Neural cell (in vitro differentiated cells): ENCODE results near the gene FAM83C. TPM values are rescaled to one million over a fixed set of nuclear protein-coding genes. Genes with fewer than 3 reads are reported as not detected.

Experiments used
- H2AFZ ChIP-seq: fragments of 200-600, 300-800 bp; sonication (generic), shearing (Covaris generic); 2 replicates; pipeline ENCODE4 v1.6.0; 2014; ENCODE audit warnings: low read depth, mild to moderate bottlenecking, antibody characterized with exemption, low read length, moderate library complexity
- H3F3A ChIP-seq: fragments of 200-600 bp; shearing (Covaris generic); 2 replicates; pipeline ENCODE4 v1.6.1; 2016; ENCODE audit warnings: mild to moderate bottlenecking, moderate library complexity, mixed read lengths, antibody characterized with exemption, low read length; ENCODE audit not compliant: insufficient read depth, poor library complexity, severe bottlenecking
- H3K27ac ChIP-seq: fragments of 200-600, 300-800 bp; sonication (generic), shearing (Covaris generic); 2 replicates; pipeline ENCODE4 v1.5.1; 2014; ENCODE audit warnings: mild to moderate bottlenecking, low read length, moderate library complexity
- H3K27me3 ChIP-seq: fragments of 300-800, 200-600 bp; sonication (generic), shearing (Covaris generic); 2 replicates; pipeline ENCODE4 v1.6.0; 2014; ENCODE audit warnings: mild to moderate bottlenecking, low read depth, low read length, moderate library complexity; ENCODE audit not compliant: insufficient read depth
- H3K36me3 ChIP-seq: fragments of 300-800, 200-600 bp; sonication (generic), shearing (Covaris generic); 2 replicates; pipeline ENCODE4 v1.5.1; 2014; ENCODE audit warnings: mild to moderate bottlenecking, antibody characterized with exemption, low read length, moderate library complexity; ENCODE audit not compliant: insufficient read depth
- H3K4me2 ChIP-seq: fragments of 300-800, 200-600 bp; sonication (generic), shearing (Covaris generic); 2 replicates; pipeline ENCODE4 v1.6.0; 2014; ENCODE audit warnings: mild to moderate bottlenecking, low read length
- H3K4me3 ChIP-seq: fragments of 300-800, 200-600 bp; sonication (generic), shearing (Covaris generic); 2 replicates; pipeline ENCODE4 v1.5.1; 2014; ENCODE audit warnings: mild to moderate bottlenecking, low read length, moderate library complexity
- H3K79me2 ChIP-seq: fragments of 200-600 bp; shearing (Covaris generic); replicated peaks from 2 replicates; pipeline ENCODE4 v1.6.0; 2014; ENCODE audit warnings: mild to moderate bottlenecking, low read length, moderate library complexity; ENCODE audit not compliant: insufficient read depth
- H3K9ac ChIP-seq: fragments of 300-800, 200-600 bp; sonication (generic), shearing (Covaris generic); 2 replicates; pipeline ENCODE4 v1.6.1; 2016; ENCODE audit warnings: mild to moderate bottlenecking, low read length, mixed read lengths
- H3K9me2 ChIP-seq: fragments of 200-600 bp; shearing (Covaris generic); 2 replicates; pipeline ENCODE4 v1.6.1; 2016; ENCODE audit warnings: mild to moderate bottlenecking, low read length, mixed read lengths; ENCODE audit not compliant: insufficient read depth
- H3K9me3 ChIP-seq: fragments of 200-600, 300-800 bp; sonication (generic), shearing (Covaris generic); 2 replicates; pipeline ENCODE4 v1.6.1; 2016; ENCODE audit warnings: mild to moderate bottlenecking, mixed run types, low read length, moderate library complexity, mixed read lengths
- H4K20me1 ChIP-seq: fragments of 200-600 bp; shearing (Covaris generic); 2 replicates; pipeline ENCODE4 v1.6.1; 2016; ENCODE audit warnings: mild to moderate bottlenecking, mixed run types; ENCODE audit not compliant: insufficient read depth
- EP300 ChIP-seq: fragments of 450-650 bp; conservative IDR thresholded peaks from 2 replicates; pipeline ENCODE4 v1.6.1; 2014; ENCODE audit warnings: antibody characterized with exemption, mild to moderate bottlenecking, moderate library complexity; ENCODE audit not compliant: poor library complexity, severe bottlenecking
- EZH2 ChIP-seq: fragments of 200-600, 300-800 bp; shearing (Covaris generic), sonication (generic); IDR thresholded peaks from 2 replicates; pipeline ENCODE4 v1.6.1; 2014; ENCODE audit warnings: antibody characterized with exemption, low read length, borderline replicate concordance, mild to moderate bottlenecking; ENCODE audit not compliant: insufficient read depth, poor library complexity, severe bottlenecking
- MXI1 ChIP-seq: fragments of 450-650 bp; conservative IDR thresholded peaks from 2 replicates; pipeline ENCODE4 v1.6.1; 2014; ENCODE audit warnings: antibody characterized with exemption, mild to moderate bottlenecking; ENCODE audit not compliant: poor library complexity, severe bottlenecking
- POLR2AphosphoS5 ChIP-seq: IDR thresholded peaks from 2 replicates; pipeline ENCODE4 v1.6.1; 2012
- RAD21 ChIP-seq: fragments of 450-650 bp; conservative IDR thresholded peaks from 2 replicates; pipeline ENCODE4 v1.6.1; 2014; ENCODE audit warnings: antibody characterized with exemption, mild to moderate bottlenecking, moderate library complexity
- SMC3 ChIP-seq: fragments of 450-650 bp; conservative IDR thresholded peaks from 2 replicates; pipeline ENCODE4 v1.6.1; 2014; ENCODE audit warnings: antibody characterized with exemption, mild to moderate bottlenecking, moderate library complexity; ENCODE audit not compliant: poor library complexity
- TAF1 ChIP-seq: IDR thresholded peaks from 2 replicates; pipeline ENCODE4 v1.6.1; 2012; ENCODE audit warnings: low read depth
- polyA plus RNA-seq: library from polyadenylated mRNA; depleted of rRNA; stranded (reverse); fragments of >200 nt; gene quantifications from 2 replicates; pipeline ENCODE4 v1.2.3, GENCODE V29; 2014
- TF ChIP-seq, protein P1 (sequence below): fragments of 450-650 bp; IDR thresholded peaks from 2 replicates; pipeline ENCODE4 v1.5.1; 2014; ENCODE audit warnings: antibody characterized with exemption, mild to moderate bottlenecking, moderate library complexity; ENCODE audit not compliant: poor library complexity, severe bottlenecking
- TF ChIP-seq, protein P2 (sequence below): IDR thresholded peaks from 2 replicates; pipeline ENCODE4 v1.6.1; 2012; ENCODE audit warnings: borderline replicate concordance

FAM83C gene
- polyA plus RNA-seq, 1 donor from 2014 or later: not detected

DNA sequence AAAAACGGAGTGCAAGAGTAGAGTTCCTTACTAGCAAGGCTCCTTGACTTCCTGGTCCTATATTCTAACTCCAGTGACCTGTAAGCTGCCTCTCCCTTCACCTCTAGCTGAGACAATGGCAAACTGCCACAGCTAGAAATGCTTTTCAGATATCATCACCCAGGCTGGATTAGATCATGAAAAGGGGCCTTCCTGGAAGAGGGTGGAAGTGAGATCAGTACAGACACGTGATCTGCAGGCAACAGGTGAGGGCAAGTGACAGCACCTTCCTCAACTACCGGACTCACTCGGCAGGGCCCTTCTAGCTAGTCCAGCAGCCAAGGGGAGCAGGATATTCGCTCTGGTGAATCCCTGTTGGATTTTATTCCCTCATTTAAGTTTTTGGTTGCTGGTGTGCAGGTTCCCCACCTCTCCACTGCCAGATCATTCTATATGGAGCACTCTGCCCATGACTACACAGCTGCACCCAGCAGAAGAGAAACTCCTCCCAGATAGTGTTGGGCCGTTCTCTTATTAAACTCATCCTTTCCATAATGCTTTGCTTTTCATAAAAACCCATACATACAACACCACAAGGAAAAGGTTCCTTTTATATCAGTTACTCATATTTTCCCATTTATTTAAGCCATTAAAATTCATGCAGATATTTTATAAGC, 26.4 kb upstream of the FAM83C start:
- H3K27ac ChIP-seq: no peak overlapping the region
- H3K27me3 ChIP-seq: no peaks in the 10 kb centered on the region
- no peaks in the 10 kb centered on the region for H4K20me1 ChIP-seq
- H3K4me3 ChIP-seq: no peak overlapping the region
- H2AFZ ChIP-seq: no peak overlapping the region
- TF ChIP-seq, protein P1, sequence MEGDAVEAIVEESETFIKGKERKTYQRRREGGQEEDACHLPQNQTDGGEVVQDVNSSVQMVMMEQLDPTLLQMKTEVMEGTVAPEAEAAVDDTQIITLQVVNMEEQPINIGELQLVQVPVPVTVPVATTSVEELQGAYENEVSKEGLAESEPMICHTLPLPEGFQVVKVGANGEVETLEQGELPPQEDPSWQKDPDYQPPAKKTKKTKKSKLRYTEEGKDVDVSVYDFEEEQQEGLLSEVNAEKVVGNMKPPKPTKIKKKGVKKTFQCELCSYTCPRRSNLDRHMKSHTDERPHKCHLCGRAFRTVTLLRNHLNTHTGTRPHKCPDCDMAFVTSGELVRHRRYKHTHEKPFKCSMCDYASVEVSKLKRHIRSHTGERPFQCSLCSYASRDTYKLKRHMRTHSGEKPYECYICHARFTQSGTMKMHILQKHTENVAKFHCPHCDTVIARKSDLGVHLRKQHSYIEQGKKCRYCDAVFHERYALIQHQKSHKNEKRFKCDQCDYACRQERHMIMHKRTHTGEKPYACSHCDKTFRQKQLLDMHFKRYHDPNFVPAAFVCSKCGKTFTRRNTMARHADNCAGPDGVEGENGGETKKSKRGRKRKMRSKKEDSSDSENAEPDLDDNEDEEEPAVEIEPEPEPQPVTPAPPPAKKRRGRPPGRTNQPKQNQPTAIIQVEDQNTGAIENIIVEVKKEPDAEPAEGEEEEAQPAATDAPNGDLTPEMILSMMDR: no peak
- TF ChIP-seq TAF1 (no peak), POLR2AphosphoS5 (no peak), RAD21 (no peak), EZH2 (no peak), MXI1 (no peak), SMC3 (no peak), EP300 (no peak)
- TF ChIP-seq, protein P2, sequence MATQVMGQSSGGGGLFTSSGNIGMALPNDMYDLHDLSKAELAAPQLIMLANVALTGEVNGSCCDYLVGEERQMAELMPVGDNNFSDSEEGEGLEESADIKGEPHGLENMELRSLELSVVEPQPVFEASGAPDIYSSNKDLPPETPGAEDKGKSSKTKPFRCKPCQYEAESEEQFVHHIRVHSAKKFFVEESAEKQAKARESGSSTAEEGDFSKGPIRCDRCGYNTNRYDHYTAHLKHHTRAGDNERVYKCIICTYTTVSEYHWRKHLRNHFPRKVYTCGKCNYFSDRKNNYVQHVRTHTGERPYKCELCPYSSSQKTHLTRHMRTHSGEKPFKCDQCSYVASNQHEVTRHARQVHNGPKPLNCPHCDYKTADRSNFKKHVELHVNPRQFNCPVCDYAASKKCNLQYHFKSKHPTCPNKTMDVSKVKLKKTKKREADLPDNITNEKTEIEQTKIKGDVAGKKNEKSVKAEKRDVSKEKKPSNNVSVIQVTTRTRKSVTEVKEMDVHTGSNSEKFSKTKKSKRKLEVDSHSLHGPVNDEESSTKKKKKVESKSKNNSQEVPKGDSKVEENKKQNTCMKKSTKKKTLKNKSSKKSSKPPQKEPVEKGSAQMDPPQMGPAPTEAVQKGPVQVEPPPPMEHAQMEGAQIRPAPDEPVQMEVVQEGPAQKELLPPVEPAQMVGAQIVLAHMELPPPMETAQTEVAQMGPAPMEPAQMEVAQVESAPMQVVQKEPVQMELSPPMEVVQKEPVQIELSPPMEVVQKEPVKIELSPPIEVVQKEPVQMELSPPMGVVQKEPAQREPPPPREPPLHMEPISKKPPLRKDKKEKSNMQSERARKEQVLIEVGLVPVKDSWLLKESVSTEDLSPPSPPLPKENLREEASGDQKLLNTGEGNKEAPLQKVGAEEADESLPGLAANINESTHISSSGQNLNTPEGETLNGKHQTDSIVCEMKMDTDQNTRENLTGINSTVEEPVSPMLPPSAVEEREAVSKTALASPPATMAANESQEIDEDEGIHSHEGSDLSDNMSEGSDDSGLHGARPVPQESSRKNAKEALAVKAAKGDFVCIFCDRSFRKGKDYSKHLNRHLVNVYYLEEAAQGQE: no peak
- H3K9ac ChIP-seq: no peak overlapping the region
- no peaks in the 10 kb centered on the region for H3K79me2 ChIP-seq
- no peaks in the 10 kb centered on the region for H3K9me2 ChIP-seq
- H3K36me3 ChIP-seq: no peaks in the 10 kb centered on the region
- H3K4me2 ChIP-seq: no peak overlapping the region
- H3F3A ChIP-seq: no peaks in the 10 kb centered on the region
- H3K9me3 ChIP-seq: no peaks in the 10 kb centered on the region

DNA sequence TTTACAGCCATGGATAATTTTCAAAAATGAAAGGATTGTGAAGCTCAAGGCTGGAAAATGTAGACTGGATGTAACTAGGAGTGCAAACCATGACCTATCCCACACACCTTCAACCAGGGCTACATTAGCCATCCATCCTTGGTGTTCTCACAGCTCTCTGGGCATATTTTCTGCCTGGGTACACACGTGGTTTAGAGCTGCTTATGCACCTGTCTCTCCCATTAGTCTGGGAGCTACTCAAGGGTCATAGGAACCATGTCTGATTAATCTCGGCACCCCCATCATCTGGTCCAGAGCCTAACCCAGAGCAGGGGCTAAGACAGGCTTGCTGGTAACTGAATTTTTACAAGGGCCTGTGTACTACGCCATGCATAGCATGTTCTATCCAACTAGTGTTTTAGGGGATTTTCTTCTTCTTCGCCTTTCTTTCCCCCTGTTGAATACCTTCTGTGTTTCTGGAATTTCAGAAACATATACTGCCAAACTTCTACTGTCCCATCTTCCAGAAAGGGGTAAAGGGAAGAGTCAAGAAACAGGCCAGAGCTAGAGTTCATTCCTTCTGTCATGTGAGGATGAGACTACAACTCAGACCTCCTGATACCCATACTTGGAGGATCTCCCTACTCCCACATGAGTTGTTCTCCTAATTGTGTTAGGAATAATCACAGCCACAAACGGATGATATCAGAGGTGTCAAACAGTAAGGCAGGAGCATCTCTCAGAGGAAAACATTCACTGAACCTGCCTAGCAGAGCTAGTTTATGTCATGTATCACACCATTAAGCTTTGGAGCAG, 25.4 kb upstream of the FAM83C start:
- no peak for TF ChIP-seq EP300
- no peak for TF ChIP-seq POLR2AphosphoS5
- TF ChIP-seq, protein P2: no peak
- no peak for TF ChIP-seq TAF1
- no peak for TF ChIP-seq MXI1
- H4K20me1 ChIP-seq: no peaks in the 10 kb centered on the region
- no peak overlapping the region for H3K4me2 ChIP-seq
- no peak overlapping the region for H2AFZ ChIP-seq
- H3K36me3 ChIP-seq: no peaks in the 10 kb centered on the region
- no peaks in the 10 kb centered on the region for H3K9me2 ChIP-seq
- H3K4me3 ChIP-seq: no peak overlapping the region
- no peaks in the 10 kb centered on the region for H3F3A ChIP-seq
- no peak overlapping the region for H3K9ac ChIP-seq
- H3K27ac ChIP-seq: no peak overlapping the region
- H3K27me3 ChIP-seq: no peaks in the 10 kb centered on the region
- H3K79me2 ChIP-seq: no peaks in the 10 kb centered on the region
- no peaks in the 10 kb centered on the region for H3K9me3 ChIP-seq
